ENCODE measurements around the gene FANCC.

The FANCC gene

GRCh38 chr9:95049761-95050160 is 267.7 kb downstream of the FANCC start:
- no peak for DNase-seq (ENCODE audit: low read depth)
- TF ChIP-seq, protein P1, sequence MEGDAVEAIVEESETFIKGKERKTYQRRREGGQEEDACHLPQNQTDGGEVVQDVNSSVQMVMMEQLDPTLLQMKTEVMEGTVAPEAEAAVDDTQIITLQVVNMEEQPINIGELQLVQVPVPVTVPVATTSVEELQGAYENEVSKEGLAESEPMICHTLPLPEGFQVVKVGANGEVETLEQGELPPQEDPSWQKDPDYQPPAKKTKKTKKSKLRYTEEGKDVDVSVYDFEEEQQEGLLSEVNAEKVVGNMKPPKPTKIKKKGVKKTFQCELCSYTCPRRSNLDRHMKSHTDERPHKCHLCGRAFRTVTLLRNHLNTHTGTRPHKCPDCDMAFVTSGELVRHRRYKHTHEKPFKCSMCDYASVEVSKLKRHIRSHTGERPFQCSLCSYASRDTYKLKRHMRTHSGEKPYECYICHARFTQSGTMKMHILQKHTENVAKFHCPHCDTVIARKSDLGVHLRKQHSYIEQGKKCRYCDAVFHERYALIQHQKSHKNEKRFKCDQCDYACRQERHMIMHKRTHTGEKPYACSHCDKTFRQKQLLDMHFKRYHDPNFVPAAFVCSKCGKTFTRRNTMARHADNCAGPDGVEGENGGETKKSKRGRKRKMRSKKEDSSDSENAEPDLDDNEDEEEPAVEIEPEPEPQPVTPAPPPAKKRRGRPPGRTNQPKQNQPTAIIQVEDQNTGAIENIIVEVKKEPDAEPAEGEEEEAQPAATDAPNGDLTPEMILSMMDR (conservative IDR thresholded peaks at IDR 0.05; ENCODE audit: low read depth, low read length): no peak
- H3K4me3 ChIP-seq (ENCODE audit: low read length): peak overlapping the region; percentile 19

Measured in retinal pigment epithelial cell (primary cell).